Kidney (tissue), 14 donors: ENCODE measurements around the gene CD44. TPM values are rescaled to one million over a fixed set of nuclear protein-coding genes. Genes with fewer than 3 reads are reported as not detected.

Source experiments
- DNase-seq, 5 donors: peaks; one replicate each; pipeline ENCODE4 v3.0.0-alpha.2; 2013 to 2020
- FAIRE-seq: peaks from 2 replicates; lab custom pipeline; 2012; peaks lifted over from hg19 to GRCh38; lab: Jason Lieb, UNC
- H3K27ac ChIP-seq, 2 donors: one replicate each; pipeline ENCODE4 v1.7.0; 2013; ENCODE audit warnings: low read depth in 2 of 2, low read length in 2 of 2, inconsistent platforms in 1 of 2
- H3K27me3 ChIP-seq: one replicate; pipeline ENCODE4 v1.7.1; 2013; ENCODE audit warnings: low read length, inconsistent platforms; ENCODE audit not compliant: control insufficient read depth, insufficient read depth
- H3K36me3 ChIP-seq, 3 donors: one replicate each; pipeline versions ENCODE4 v1.7.0 to v1.7.1; 2013; ENCODE audit warnings: low read length in 3 of 3, control low read depth in 1 of 3, inconsistent platforms in 1 of 3; ENCODE audit not compliant: insufficient read depth in 3 of 3, control insufficient read depth in 2 of 3
- H3K4me1 ChIP-seq, 3 donors: one replicate each; pipeline versions ENCODE4 v1.7.0 to v1.7.1; 2013; ENCODE audit warnings: low read length in 3 of 3, inconsistent platforms in 1 of 3, low read depth in 1 of 3; ENCODE audit not compliant: control insufficient read depth in 2 of 3, insufficient read depth in 2 of 3
- H3K4me3 ChIP-seq, 3 donors: one replicate each; pipeline versions ENCODE4 v1.7.0 to v1.8.1; 2013; ENCODE audit warnings: low read length in 3 of 3, control low read depth in 1 of 3, inconsistent platforms in 1 of 3
- H3K9ac ChIP-seq, 3 donors: one replicate each; pipeline versions ENCODE4 v1.7.0 to v1.7.1; 2013; ENCODE audit warnings: low read length in 3 of 3, control low read depth in 1 of 3, inconsistent platforms in 1 of 3
- H3K9me3 ChIP-seq, 3 donors: one replicate each; pipeline versions ENCODE4 v1.7.0 to v1.7.1; 2013; ENCODE audit warnings: low read length in 3 of 3, control low read depth in 1 of 3, inconsistent platforms in 1 of 3; ENCODE audit not compliant: control insufficient read depth in 2 of 3, insufficient read depth in 1 of 3
- intact Hi-C: fragments of 100-400 bp; cut with DNase I; formaldehyde crosslinking; loops from one replicate; pipeline ENCODE4 v1.11.1; 2022
- polyA plus RNA-seq: library from polyadenylated mRNA; stranded (reverse); fragments of 350-450 nt; fragmentation: Illumina TruSeq; extraction: RNeasy Lipid Tissue Mini Kit (QIAGEN cat#74804); gene quantifications from one replicate; pipeline ENCODE4 v1.2.3, GENCODE V29; 2014; ENCODE audit warnings: low read depth, low replicate concordance; ENCODE audit not compliant: insufficient read depth
- total RNA-seq: library from RNA; stranded (reverse); fragmentation: NEBNext Ultra II Directional; extraction: Animal tissue kit (Norgen Biotek cat#: 25700); gene quantifications from one replicate; pipeline ENCODE4 v1.2.1, GENCODE V29; 2021
- TF ChIP-seq, protein P1 (sequence below): IDR thresholded peaks from 3 replicates; pipeline ENCODE4 v1.5.1; 2012; ENCODE audit warnings: mild to moderate bottlenecking, moderate library complexity, borderline replicate concordance; ENCODE audit not compliant: insufficient read depth; ENCODE audit errors: extremely low read depth
- donor health status: control.
- donor health status: control.
- donor health status: control.
- donor health status: control.
- donor health status: control.
- donor health status: DM: yes; HTN: yes; CAD: no.
- donor health status: Normal renal cell carcinoma (clear cell type).

Gene CD44
- total and polyA plus RNA-seq, 2 donors from 2014 or later: 13.8 to 235 TPM

DNA sequence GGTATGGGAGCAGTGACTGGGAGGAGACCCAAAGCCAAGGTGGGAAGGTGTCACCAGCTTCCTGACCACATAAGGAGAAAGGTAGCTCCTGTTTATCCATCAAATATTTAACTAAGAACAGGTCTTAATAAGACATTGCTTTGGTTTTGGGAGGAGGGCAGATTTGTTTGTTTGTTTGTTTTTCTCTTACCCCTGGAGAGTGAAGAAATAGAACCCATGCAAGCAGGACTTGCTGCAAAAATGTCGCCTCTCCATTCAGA, 26.2 kb upstream of the CD44 start:
- intact Hi-C loops: no loop called here
- Histone ChIP-seq H3K4me3 (no peak overlapping the region), H3K36me3 (no peaks in the 10 kb centered on the region), H3K27me3 (no peaks in the 10 kb centered on the region), H3K4me1 (no peaks in the 10 kb centered on the region), H3K9ac (no peak overlapping the region), H3K27ac (no peak overlapping the region), H3K9me3 (no peaks in the 10 kb centered on the region)
- no peak for DNase-seq
- TF ChIP-seq, protein P1, sequence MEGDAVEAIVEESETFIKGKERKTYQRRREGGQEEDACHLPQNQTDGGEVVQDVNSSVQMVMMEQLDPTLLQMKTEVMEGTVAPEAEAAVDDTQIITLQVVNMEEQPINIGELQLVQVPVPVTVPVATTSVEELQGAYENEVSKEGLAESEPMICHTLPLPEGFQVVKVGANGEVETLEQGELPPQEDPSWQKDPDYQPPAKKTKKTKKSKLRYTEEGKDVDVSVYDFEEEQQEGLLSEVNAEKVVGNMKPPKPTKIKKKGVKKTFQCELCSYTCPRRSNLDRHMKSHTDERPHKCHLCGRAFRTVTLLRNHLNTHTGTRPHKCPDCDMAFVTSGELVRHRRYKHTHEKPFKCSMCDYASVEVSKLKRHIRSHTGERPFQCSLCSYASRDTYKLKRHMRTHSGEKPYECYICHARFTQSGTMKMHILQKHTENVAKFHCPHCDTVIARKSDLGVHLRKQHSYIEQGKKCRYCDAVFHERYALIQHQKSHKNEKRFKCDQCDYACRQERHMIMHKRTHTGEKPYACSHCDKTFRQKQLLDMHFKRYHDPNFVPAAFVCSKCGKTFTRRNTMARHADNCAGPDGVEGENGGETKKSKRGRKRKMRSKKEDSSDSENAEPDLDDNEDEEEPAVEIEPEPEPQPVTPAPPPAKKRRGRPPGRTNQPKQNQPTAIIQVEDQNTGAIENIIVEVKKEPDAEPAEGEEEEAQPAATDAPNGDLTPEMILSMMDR: no peak
- no peak for FAIRE-seq

DNA sequence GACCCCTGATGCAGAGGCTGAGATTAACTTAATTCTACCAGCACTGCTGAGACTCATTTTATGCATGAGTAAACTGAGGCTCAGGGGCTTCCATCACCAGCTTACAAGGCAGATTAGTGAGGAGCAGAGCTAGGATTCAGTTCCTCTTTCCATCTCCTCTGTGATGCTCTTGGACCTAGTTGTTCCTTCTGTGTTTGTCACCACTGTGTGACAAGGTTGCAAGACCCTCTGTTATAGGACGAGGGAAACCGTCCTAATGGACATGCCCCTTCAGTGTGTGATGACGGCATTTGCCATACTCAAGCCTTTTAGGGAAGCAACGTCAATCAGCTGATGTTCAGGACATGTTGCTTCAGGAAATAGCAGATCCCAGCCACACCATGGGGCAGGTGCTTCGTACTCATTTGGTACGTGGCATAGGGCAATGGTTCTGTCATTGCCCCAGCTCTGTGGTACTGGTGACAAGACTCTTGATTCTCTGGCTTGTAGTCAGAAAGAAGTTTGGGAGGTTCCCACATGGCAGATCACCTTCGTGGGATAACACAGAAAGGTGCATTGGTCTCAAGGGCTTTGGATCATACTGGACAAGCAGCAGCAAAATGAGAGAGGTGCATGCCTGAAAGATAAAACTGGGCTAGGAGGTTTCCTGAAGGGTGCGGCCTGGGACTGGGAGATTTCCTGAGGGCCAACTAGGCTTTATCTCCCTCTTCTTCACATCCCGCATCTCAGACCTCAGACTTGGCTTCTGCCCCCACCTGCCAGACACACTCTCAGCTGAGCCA, 23.9 kb upstream of the CD44 start:
- TF ChIP-seq, protein P1: no peak
- no peaks in the 10 kb centered on the region for H3K27me3 ChIP-seq
- H3K4me3 ChIP-seq: no peak overlapping the region
- DNase-seq: no peak
- H3K36me3 ChIP-seq: no peaks in the 10 kb centered on the region
- H3K27ac ChIP-seq: no peak overlapping the region
- H3K4me1 ChIP-seq: no peaks in the 10 kb centered on the region
- no peaks in the 10 kb centered on the region for H3K9me3 ChIP-seq
- intact Hi-C loops: no loop called here
- no peak overlapping the region for H3K9ac ChIP-seq
- FAIRE-seq: no peak

DNA sequence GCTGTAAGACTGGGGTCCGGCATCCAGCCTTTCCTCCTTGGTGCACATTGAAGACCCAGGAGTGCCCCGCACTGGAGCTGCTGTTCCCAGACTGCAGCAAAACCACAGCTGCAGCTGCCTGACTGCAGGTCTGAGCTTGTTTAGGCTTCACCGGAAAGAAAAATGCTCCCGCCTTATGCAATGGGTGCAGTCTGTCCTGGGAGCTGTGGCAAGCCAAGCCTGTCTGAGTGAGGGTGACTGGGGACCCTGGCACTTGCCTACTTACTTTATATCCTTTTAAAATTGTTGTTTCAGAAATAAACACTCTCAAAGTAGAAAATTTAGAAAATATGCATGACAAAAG, 23.3 kb upstream of the CD44 start:
- DNase-seq (no peak), FAIRE-seq (no peak)
- TF ChIP-seq, protein P1: no peak
- no peaks in the 10 kb centered on the region for H3K27me3 ChIP-seq
- no peak overlapping the region for H3K27ac ChIP-seq
- intact Hi-C loops: no loop called here
- H3K36me3 ChIP-seq: no peaks in the 10 kb centered on the region
- no peak overlapping the region for H3K9ac ChIP-seq
- no peaks in the 10 kb centered on the region for H3K4me1 ChIP-seq
- no peaks in the 10 kb centered on the region for H3K9me3 ChIP-seq
- H3K4me3 ChIP-seq: no peak overlapping the region

DNA sequence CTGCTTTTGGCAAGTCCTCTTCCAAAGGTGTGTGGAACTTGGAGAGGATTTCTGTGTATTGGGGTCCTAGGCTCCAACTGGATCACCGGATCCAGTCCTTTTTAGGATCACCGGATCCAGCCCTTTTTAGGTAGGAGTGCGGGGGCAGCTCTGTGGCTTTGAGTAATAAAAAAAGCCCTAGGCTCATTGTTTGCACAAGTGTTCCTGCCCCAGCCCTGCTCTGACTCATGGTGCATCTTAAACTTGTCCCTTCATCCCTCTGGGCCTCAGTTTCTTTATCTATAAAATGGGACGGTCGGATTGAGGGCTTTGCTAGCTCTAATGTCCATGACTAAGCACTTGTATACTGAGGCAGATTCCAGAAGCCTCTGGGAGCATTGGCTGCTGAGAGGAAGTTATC, 22.7 kb upstream of the CD44 start:
- TF ChIP-seq, protein P1: no peak
- no peaks in the 10 kb centered on the region for H3K27me3 ChIP-seq
- intact Hi-C loops: no loop called here
- H3K9me3 ChIP-seq: no peaks in the 10 kb centered on the region
- no peak overlapping the region for H3K27ac ChIP-seq
- DNase-seq (no peak), FAIRE-seq (no peak)
- H3K36me3 ChIP-seq: no peaks in the 10 kb centered on the region
- no peak overlapping the region for H3K4me3 ChIP-seq
- H3K4me1 ChIP-seq: no peaks in the 10 kb centered on the region
- no peak overlapping the region for H3K9ac ChIP-seq
